Breast epithelium (tissue), 4 donors: ENCODE data around the gene RADIL. TPM values are rescaled to one million over a fixed set of nuclear protein-coding genes. Genes with fewer than 3 reads are reported as not detected.

Experiments used
- DNase-seq, 2 donors: peaks; one replicate each; pipeline ENCODE4 v3.0.0-alpha.2; 2019; ENCODE audit warnings: low spot score in 2 of 2
- H3K27ac ChIP-seq, 2 donors: fragments of 200-600 bp; sonication (generic) in 1 of 2; one replicate each; pipeline ENCODE4 v1.5.1; 2016 to 2019; ENCODE audit warnings: mild to moderate bottlenecking in 1 of 2
- H3K27me3 ChIP-seq, 2 donors: fragments of 200-600 bp; sonication (generic) in 1 of 2; one replicate each; pipeline versions ENCODE4 v1.5.1 to v1.6.0; 2017 to 2019; ENCODE audit warnings: control low read depth in 1 of 2, mild to moderate bottlenecking in 1 of 2
- H3K36me3 ChIP-seq: fragments of 200-600 bp; one replicate; pipeline ENCODE4 v1.5.1; 2019
- H3K4me1 ChIP-seq, 2 donors: fragments of 200-600 bp; sonication (generic); one replicate each; pipeline ENCODE4 v1.5.1; 2016 to 2019; ENCODE audit warnings: control low read depth in 1 of 2
- H3K4me3 ChIP-seq, 3 donors: fragments of 200-600 bp; sonication (generic); 1 replicate in 2 of 3; 2 replicates in 1 of 3; pipeline ENCODE4 v1.5.1; 2016 to 2019; ENCODE audit warnings: mild to moderate bottlenecking in 3 of 3, moderate library complexity in 2 of 3
- H3K9me3 ChIP-seq, 2 donors: fragments of 200-600 bp; sonication (generic) in 1 of 2; one replicate each; pipeline ENCODE4 v1.5.1; 2016 to 2019; ENCODE audit warnings: control low read depth in 1 of 2
- POLR2A ChIP-seq: fragments of 450-650 bp; IDR thresholded peaks from one replicate; pipeline ENCODE4 v1.6.1; 2016; ENCODE audit warnings: antibody characterized with exemption, mild to moderate bottlenecking, moderate library complexity
- POLR2AphosphoS5 ChIP-seq, 3 donors: sonication (generic); formaldehyde crosslinking; IDR thresholded peaks; one replicate each; pipeline ENCODE4 v1.6.1; 2017; ENCODE audit warnings: antibody characterized with exemption in 3 of 3
- intact Hi-C: fragments of 100-400 bp; cut with DNase I; formaldehyde crosslinking; loops from one replicate; pipeline ENCODE4 v1.15.1; 2023; ENCODE audit warnings: low total_unique reads
- total RNA-seq, 3 donors: library from RNA; depleted of rRNA; stranded (reverse); fragments of >200 nt; gene quantifications; one replicate each; pipeline ENCODE4 v1.1.0, GENCODE V29; 2016
- TF ChIP-seq, protein P1 (sequence below), 3 donors: fragments of 450-650 bp; IDR thresholded peaks; one replicate each; pipeline ENCODE4 v1.5.1; 2016 to 2017; ENCODE audit warnings: antibody characterized with exemption in 3 of 3, mild to moderate bottlenecking in 3 of 3, moderate library complexity in 3 of 3

The RADIL gene
- total RNA-seq, 3 donors from 2014 or later: 4.4 to 8.5 (median 5.9) TPM

DNA sequence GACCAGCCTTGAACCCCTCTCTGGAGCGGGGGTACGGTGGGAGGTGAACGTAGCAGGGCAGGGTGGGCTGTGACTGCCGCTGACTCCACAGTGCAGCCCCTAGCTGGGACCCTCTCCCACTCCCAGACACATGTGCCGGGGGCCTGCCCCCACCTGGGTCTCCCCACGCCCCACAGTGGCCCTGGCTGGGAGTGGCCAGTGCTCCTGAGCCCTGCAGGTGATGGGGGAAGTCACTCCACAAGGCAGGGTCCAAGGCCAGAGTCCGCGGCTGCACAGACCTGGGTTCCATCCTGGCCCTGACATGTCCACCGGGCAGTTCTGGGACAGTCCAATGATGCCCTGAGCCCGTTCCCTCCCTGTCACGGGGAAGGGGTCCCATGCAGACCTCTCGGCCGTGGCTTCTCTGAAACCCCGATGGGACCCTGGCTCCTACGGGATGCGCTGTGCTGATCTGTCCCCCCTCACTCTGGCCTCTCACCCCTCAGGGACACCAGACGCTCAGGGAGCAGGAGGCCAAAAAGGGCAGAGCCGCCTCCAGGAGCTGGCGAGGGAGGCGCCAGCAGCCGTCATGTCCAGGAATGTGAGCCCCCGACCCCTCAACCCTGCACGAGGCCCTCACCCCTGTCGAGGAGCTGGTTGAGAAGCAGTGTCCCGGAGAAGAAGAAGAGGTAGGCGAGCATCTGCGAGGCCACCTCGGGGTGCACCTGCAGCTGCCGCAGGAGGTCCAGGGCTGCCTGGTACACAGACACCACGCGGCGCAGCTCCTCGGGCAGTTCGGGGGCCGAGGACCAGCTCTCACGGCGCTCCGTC is 67.7 kb downstream of the RADIL start:
- TF ChIP-seq POLR2A: no peak
- TF ChIP-seq, protein P1, sequence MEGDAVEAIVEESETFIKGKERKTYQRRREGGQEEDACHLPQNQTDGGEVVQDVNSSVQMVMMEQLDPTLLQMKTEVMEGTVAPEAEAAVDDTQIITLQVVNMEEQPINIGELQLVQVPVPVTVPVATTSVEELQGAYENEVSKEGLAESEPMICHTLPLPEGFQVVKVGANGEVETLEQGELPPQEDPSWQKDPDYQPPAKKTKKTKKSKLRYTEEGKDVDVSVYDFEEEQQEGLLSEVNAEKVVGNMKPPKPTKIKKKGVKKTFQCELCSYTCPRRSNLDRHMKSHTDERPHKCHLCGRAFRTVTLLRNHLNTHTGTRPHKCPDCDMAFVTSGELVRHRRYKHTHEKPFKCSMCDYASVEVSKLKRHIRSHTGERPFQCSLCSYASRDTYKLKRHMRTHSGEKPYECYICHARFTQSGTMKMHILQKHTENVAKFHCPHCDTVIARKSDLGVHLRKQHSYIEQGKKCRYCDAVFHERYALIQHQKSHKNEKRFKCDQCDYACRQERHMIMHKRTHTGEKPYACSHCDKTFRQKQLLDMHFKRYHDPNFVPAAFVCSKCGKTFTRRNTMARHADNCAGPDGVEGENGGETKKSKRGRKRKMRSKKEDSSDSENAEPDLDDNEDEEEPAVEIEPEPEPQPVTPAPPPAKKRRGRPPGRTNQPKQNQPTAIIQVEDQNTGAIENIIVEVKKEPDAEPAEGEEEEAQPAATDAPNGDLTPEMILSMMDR (IDR thresholded peaks at IDR 0.05): no peak
- TF ChIP-seq POLR2AphosphoS5 (IDR thresholded peaks at IDR 0.05): no peak
- Histone ChIP-seq H3K4me3 (no peak overlapping the region), H3K9me3 (no peaks in the 10 kb centered on the region), H3K27me3 (no peaks in the 10 kb centered on the region), H3K4me1 (no peaks in the 10 kb centered on the region), H3K27ac (no peak overlapping the region), H3K36me3 (no peaks in the 10 kb centered on the region)
- intact Hi-C loops: no loop called here
- DNase-seq: no peak

DNA sequence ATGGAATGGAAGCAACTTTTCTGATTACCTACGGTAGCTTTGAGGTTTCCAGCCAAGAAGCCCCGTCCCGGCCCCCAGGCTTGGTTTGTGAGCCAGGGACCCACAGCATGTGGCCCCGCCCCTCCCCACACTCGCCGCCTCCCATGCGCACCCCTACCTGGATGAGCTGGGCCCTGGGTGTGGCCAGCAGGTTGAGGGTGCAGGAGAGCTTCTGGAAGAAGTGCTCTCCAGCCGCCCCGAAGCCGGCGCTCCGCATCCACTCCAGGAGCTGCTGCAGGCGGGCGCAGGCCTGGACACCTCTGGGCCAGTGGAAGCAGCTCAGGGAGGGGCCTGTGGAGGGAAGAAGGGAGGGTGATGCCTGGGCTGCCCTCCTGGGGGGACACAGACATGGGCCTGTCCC is 68.4 kb downstream of the RADIL start:
- no peak for DNase-seq

DNA sequence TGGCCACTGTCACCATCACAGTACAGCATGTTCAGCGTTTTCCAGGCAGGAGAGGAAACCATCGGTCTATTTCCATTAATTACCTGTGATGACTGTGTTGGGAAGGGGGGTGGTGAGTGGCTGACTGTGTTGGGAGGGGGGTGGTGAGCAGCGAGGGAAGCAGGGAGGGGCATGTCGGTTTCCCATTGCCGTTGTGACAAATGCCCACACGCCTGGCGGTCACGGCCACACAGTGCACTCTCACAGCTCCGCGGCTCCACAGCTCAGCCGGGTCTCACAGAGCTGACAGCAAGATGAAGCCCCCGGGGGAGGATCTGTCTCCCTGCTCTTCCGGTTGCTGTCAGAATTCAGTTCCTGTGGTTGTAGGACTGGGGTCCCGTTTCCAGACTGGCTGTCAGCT is 69.1 kb downstream of the RADIL start:
- DNase-seq: no peak
- Histone ChIP-seq H3K4me3 (no peak overlapping the region), H3K36me3 (no peaks in the 10 kb centered on the region), H3K4me1 (no peaks in the 10 kb centered on the region), H3K27ac (no peak overlapping the region), H3K9me3 (no peaks in the 10 kb centered on the region), H3K27me3 (no peaks in the 10 kb centered on the region)
- intact Hi-C loops: no loop called here
- TF ChIP-seq POLR2AphosphoS5 (IDR thresholded peaks at IDR 0.05): no peak
- TF ChIP-seq, protein P1 (IDR thresholded peaks at IDR 0.05): no peak
- TF ChIP-seq POLR2A: no peak

More for the DNA sequence above, 68.4 kb downstream of the RADIL start:
- Histone ChIP-seq H3K4me3 (no peak overlapping the region), H3K9me3 (no peaks in the 10 kb centered on the region), H3K36me3 (no peaks in the 10 kb centered on the region), H3K27me3 (no peaks in the 10 kb centered on the region), H3K27ac (no peak overlapping the region), H3K4me1 (no peaks in the 10 kb centered on the region)
- intact Hi-C loops: no loop called here
- TF ChIP-seq, protein P1 (IDR thresholded peaks at IDR 0.05): no peak
- TF ChIP-seq POLR2AphosphoS5 (IDR thresholded peaks at IDR 0.05) (no peak), POLR2A (no peak)

DNA sequence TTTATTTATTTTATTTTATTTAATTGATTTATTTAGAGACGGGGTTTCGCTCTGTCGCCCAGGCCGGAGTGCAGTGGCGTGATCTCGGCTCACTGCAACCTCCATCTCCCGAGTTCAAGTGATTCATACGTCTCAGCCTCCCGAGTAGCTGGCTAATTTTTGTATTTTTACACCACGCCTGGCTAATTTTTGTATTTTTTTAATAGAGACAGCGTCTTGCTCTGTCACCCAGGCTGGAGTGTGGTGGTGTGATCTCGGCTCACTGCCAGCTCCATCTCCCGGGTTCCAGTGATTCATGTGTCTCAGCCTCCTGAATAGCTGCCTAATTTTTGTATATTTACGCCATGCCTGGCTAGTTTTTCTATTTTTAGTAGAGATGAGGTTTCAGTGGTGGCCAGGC is 73.8 kb downstream of the RADIL start:
- Histone ChIP-seq H3K4me3 (peak overlapping the region in 1 of 3 donors; percentile 5), H3K4me1 (no peaks in the 10 kb centered on the region), H3K27me3 (no peaks in the 10 kb centered on the region), H3K27ac (no peak overlapping the region), H3K36me3 (no peaks in the 10 kb centered on the region), H3K9me3 (no peaks in the 10 kb centered on the region)
- no peak for TF ChIP-seq POLR2A
- TF ChIP-seq, protein P1 (IDR thresholded peaks at IDR 0.05): no peak
- TF ChIP-seq POLR2AphosphoS5 (IDR thresholded peaks at IDR 0.05): no peak
- DNase-seq: no peak
- intact Hi-C loops: no loop called here

DNA sequence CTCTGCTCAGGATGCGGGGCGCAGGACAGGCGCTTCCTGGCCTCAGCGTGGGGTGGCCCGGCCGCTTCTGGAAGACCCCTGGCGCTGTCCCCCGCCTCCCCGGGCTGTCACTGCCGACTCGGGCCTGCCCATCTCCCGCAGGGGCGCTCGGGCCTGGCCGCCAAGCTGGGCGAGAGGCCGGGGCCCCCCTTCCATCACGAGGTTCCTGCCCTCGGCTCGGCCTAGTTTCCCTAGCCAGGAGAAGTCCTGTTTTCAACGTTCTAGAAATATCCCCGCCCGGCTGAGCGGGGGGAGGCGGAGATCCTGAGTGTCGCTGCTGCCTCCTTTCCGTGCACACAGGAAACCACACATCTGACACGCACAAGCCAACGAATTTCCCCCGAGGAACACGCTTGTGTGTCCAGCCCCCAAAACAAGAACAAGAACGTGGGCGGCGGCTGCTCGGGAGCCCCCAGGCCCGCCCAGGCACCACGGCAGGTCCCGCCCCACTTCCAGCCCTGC is 74.4 kb downstream of the RADIL start:
- DNase-seq: no peak
- Histone ChIP-seq H3K36me3 (no peaks in the 10 kb centered on the region), H3K4me1 (no peaks in the 10 kb centered on the region), H3K27ac (peak overlapping the region in 1 of 2 donors; percentile 77), H3K27me3 (no peaks in the 10 kb centered on the region), H3K4me3 (peak overlapping the region in 2 of 3 donors; percentile 5 to 57), H3K9me3 (no peaks in the 10 kb centered on the region)
- TF ChIP-seq, protein P1 (IDR thresholded peaks at IDR 0.05): no peak
- TF ChIP-seq POLR2AphosphoS5 (IDR thresholded peaks at IDR 0.05) (no peak), POLR2A (no peak)
- intact Hi-C loops: no loop called here
